Lung (tissue), 12 donors: ENCODE data around the gene AKAP8L. TPM values are rescaled to one million over a fixed set of nuclear protein-coding genes. Genes with fewer than 3 reads are reported as not detected.
A peak's percentile ranks its signal among the peaks of the same experiment; 100 is the strongest.

Experiments used
- ATAC-seq: fragments of 200-7000 bp; cut with Tn5 transposase; one replicate; pipeline ENCODE4 v1.9.1; 2020; ENCODE audit warnings: moderate number of reproducible peaks; ENCODE audit not compliant: insufficient read depth, low FRiP score
- DNase-seq, 3 donors: peaks; one replicate each; pipeline ENCODE4 v3.0.0-alpha.2; 2013 to 2017
- H3K27ac ChIP-seq, 2 donors: one replicate each; pipeline ENCODE4 v1.5.1; 2013; ENCODE audit warnings: mild to moderate bottlenecking in 2 of 2, moderate library complexity in 2 of 2, control low read depth in 1 of 2, inconsistent platforms in 1 of 2, low read depth in 1 of 2, low read length in 1 of 2
- H3K27me3 ChIP-seq, 3 donors: one replicate each; pipeline ENCODE4 v1.5.1; 2013; ENCODE audit warnings: low read length in 2 of 3; ENCODE audit not compliant: control insufficient read depth in 3 of 3, insufficient read depth in 3 of 3
- H3K36me3 ChIP-seq, 4 donors: one replicate each; pipeline ENCODE4 v1.5.1; 2013; ENCODE audit warnings: low read length in 4 of 4, mild to moderate bottlenecking in 1 of 4, moderate library complexity in 1 of 4; ENCODE audit not compliant: control insufficient read depth in 4 of 4, insufficient read depth in 4 of 4
- H3K4me1 ChIP-seq, 5 donors: one replicate each; pipeline ENCODE4 v1.5.1; 2013; ENCODE audit warnings: low read length in 5 of 5, mild to moderate bottlenecking in 2 of 5, moderate library complexity in 1 of 5; ENCODE audit not compliant: control insufficient read depth in 5 of 5, insufficient read depth in 5 of 5
- H3K4me3 ChIP-seq: one replicate; pipeline ENCODE4 v1.5.1; 2013; ENCODE audit warnings: mild to moderate bottlenecking, control low read depth, moderate library complexity
- H3K9ac ChIP-seq, 2 donors: one replicate each; pipeline ENCODE4 v1.5.1; 2013; ENCODE audit warnings: low read length in 2 of 2, control low read depth in 1 of 2; ENCODE audit not compliant: insufficient read depth in 1 of 2
- H3K9me3 ChIP-seq, 4 donors: one replicate each; pipeline ENCODE4 v1.5.1; 2013; ENCODE audit warnings: low read length in 3 of 4, mild to moderate bottlenecking in 1 of 4, moderate library complexity in 1 of 4; ENCODE audit not compliant: control insufficient read depth in 4 of 4, insufficient read depth in 3 of 4
- WGBS, 2 donors: extraction: QIAGEN DNeasy Blood & Tissue Kit; methylation state at CpG; one replicate each; pipeline ENCODE4 v1.1.7; 2013; 5-methylcytosine and 5-hydroxymethylcytosine counted together
- polyA plus RNA-seq, 2 donors: library from polyadenylated mRNA; stranded (reverse); fragments of 200-250 nt; gene quantifications; one replicate each; pipeline ENCODE4 v1.2.1, GENCODE V29; 2013
- total RNA-seq, 2 donors: library from RNA; depleted of rRNA in 1 of 2; stranded (reverse); fragments of >200 nt in 1 of 2; gene quantifications; one replicate each; pipeline ENCODE4 v1.2.1, GENCODE V29; 2014 to 2021
- TF ChIP-seq, protein P1 (sequence below): IDR thresholded peaks from 2 replicates; pipeline ENCODE4 v1.5.1; 2012; ENCODE audit warnings: mild to moderate bottlenecking; ENCODE audit errors: control extremely low read depth, extremely low read depth
- donor health status: control.
- donor health status: control.
- donor health status: Bipolar disorder and iron deficiency.
- donor health status: healthy.
- donor health status: DM: yes; HTN: yes; CAD: no.

AKAP8L gene
- total and polyA plus RNA-seq, 4 donors: 52.5 to 118 (median 80.2) TPM

DNA sequence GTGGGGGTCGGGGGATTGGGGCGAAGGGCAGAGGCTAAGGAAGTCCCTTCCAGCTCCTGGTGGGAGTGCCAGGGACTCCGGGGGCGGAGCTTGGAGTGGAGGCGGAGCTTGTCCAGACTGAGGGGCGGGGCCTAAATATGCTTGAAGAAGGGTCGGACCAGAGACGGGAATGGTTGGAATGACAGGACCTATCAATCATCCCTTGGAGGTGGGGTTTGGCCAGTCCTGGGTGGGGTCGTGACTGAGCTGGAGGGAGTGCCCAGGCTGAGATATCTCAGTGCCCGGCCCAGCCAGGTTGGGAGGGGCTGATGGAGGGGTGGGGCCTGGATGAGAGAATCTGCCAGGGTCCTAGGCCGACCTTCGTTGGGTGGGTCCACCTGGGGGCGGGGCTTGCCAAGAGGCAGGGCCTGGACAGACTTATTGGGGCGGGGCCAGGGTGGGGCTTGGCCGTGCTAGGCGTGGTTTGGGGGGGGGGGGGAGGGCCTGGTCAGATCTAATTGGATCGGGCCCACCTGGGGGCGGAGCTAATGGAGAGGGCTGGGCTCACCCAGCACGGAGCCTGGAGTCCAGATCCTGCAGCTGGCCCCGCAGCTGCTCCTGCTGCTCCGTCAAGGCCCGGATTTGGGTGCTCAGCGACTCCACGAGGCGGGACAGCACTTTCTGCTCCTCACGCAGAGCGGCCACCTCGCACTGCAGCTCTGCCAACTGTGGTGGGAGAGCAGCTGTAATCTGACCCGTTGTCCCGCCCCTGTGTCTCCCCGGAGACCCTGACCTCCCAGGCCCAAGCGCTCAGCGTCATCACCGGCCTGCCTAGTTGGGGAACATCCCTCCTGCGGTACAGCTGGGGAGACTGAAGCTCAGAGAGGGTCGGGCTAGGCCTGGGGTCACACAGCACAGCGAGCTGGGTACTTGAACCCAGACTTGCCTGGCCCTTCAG lies 33.6 kb upstream of the AKAP8L start:
- 45 to 66% methylated on average over 35 to 37 of the region's 37 CpGs for WGBS, 2 donors
- Histone ChIP-seq H3K4me3 (peak overlapping the region; percentile 24), H3K36me3 (peaks cover 0 to 17% (median 0%) of the 10 kb centered on the region in 4 donors), H3K27me3 (peaks cover 0 to 39% (median 25%) of the 10 kb centered on the region in 3 donors), H3K9ac (no peak overlapping the region), H3K9me3 (no peaks in the 10 kb centered on the region), H3K4me1 (peaks cover 0 to 20% (median 8%) of the 10 kb centered on the region in 5 donors), H3K27ac (peak overlapping the region; percentile 17 to 18)
- TF ChIP-seq, protein P1, sequence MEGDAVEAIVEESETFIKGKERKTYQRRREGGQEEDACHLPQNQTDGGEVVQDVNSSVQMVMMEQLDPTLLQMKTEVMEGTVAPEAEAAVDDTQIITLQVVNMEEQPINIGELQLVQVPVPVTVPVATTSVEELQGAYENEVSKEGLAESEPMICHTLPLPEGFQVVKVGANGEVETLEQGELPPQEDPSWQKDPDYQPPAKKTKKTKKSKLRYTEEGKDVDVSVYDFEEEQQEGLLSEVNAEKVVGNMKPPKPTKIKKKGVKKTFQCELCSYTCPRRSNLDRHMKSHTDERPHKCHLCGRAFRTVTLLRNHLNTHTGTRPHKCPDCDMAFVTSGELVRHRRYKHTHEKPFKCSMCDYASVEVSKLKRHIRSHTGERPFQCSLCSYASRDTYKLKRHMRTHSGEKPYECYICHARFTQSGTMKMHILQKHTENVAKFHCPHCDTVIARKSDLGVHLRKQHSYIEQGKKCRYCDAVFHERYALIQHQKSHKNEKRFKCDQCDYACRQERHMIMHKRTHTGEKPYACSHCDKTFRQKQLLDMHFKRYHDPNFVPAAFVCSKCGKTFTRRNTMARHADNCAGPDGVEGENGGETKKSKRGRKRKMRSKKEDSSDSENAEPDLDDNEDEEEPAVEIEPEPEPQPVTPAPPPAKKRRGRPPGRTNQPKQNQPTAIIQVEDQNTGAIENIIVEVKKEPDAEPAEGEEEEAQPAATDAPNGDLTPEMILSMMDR: no peak
- ATAC-seq: peak; percentile 64
- DNase-seq: peak; percentile 75 to 84 (median 81)

DNA sequence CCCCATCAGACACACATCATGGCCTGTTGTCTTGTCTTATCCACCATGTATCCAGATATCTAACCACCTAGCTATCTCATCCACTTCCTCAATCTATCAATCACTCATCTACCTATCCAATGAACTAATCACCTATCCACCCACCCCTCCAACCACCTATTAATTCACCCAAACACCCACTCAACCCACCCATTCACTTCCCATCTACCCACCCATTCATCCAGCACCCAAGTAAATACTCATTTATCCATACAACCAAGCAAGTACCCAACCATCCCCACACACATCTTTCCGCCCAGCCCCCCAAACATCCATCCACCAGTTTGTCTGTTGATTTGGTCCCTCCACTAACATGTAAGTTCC lies 31.7 kb upstream of the AKAP8L start:
- DNase-seq (no peak), ATAC-seq (no peak)
- Histone ChIP-seq H3K4me3 (no peak overlapping the region), H3K9me3 (no peaks in the 10 kb centered on the region), H3K27ac (peak overlapping the region; percentile 10 to 72), H3K4me1 (peaks cover under 1 to 20% (median 6%) of the 10 kb centered on the region in 5 donors), H3K36me3 (peaks cover 0 to 8% (median 1%) of the 10 kb centered on the region in 4 donors), H3K9ac (no peak overlapping the region), H3K27me3 (peaks cover 0 to 25% (median 14%) of the 10 kb centered on the region in 3 donors)
- TF ChIP-seq, protein P1: no peak
- 90 to 93% methylated on average over 1 of the region's 1 CpG for WGBS, 2 donors

DNA sequence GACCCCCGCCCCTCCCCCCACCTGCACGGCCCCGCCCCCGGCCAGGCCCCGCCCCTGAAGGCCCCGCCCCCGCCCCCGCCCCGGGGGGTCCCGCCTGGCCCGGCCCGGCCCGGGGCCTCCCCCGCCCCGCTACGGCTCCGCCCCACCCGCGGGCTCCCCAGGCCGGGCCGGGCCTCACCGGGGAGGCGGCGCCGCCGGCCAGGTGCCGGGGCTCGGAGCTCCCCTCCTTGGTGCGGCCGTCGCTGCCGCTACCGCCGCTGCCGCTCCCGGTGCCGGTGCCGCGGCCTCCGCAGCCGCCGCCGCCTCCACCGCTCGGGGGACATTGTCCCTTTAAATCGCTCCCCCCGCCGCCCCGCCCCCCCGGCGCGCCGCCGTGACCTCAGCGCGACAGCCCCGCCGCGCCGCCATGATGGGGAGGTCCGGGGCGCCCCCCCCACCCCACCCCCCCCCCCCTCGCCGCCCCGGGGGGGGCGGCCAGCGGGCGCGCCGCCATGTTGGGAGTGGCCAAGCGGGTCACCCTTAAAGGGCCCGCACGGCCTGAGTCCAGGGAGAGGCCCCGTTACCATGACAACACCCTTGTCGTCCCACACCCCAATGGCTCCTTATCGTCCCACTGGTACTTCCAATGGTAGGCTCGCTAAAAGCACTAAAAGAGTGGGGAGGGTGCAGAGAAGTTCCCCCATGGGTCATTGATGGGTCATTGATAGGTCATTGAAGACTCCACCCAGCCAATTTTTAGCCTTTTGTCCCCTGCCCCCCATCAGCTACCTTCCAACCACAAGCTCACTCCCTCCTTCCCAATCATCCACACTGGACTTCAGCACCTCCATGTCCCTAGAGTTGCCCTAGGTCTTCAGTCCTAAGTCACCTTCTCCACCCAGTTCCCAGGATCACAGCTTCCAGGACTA lies 31.1 kb upstream of the AKAP8L start, which contains the start of gene WIZ:
Gene WIZ, minus strand, starts transcription at position 337 of the 908 bp plus-strand sequence. CDS start 1,649 bp downstream, outside the sequence.
- Histone ChIP-seq H3K27ac (peak within 1 kb of the TSS; percentile 72 to 76), H3K27me3 (peaks cover 0 to 19% (median 8%) of the 10 kb centered on the region in 3 donors), H3K9me3 (no peaks in the 10 kb centered on the region), H3K9ac (no peak within 1 kb of the TSS), H3K4me1 (peaks cover 2 to 20% (median 6%) of the 10 kb centered on the region in 5 donors), H3K36me3 (peaks cover 0 to 8% (median 1%) of the 10 kb centered on the region in 4 donors), H3K4me3 (peak within 1 kb of the TSS; percentile 43)
- WGBS, 2 donors: 3 to 6% methylated on average over 29 to 76 of the region's 77 CpGs
- DNase-seq (peak; percentile 67 to 91 (median 79)), ATAC-seq (peak; percentile 42)
- TF ChIP-seq, protein P1: no peak
